Measurements from ENCODE around the gene SLC16A5.

GRCh38 chr17:75074532-75074931 is 13.2 kb upstream of the SLC16A5 start:
- no peak for TF ChIP-seq CTCF (IDR thresholded peaks at IDR 0.05; ENCODE audit: low read length)
- TF ChIP-seq EZH2 (IDR thresholded peaks at IDR 0.05; ENCODE audit: borderline replicate concordance, low read length): no peak
